Fibroblast of the conjunctiva (primary cell): ENCODE results near the gene PPP2R1A.
"Not testable (repeated sequence)": the region's sequence is repeated elsewhere in the genome, so short reads cannot be mapped to it uniquely, and the experiment has no call there.

Experiments used
- DNase-seq: peaks from one replicate; pipeline ENCODE4 v3.0.0-alpha.2; 2010; ENCODE audit warnings: low read depth

The PPP2R1A gene

GRCh38 chr19:52200755-52201391, 11.0 kb downstream of the PPP2R1A start:
- not testable (repeated sequence) for DNase-seq

DNA sequence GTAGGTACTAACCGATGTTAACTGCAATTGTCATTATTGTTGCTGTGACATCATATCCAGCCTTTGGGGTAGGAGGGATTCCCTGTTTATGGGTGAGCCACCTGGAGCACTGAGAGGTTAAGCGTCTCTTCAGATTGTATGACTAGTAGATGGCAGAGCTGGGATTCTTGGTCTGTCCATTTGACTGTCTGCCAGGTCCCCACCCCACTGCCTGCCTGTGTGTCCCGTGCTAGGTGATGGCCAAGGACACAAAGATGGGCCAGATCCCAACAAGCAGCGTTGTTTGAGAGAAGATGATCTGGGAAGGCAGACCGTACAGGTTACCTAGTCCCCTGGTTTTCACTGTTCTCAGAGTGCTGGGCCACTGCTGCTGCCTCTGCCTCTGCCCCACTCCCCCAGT, 16.6 kb downstream of the PPP2R1A start:
- no peak for DNase-seq

- no peak for DNase-seq
Observed at GRCh38 chr19:52211203-52211602, 21.4 kb downstream of the PPP2R1A start.

DNA sequence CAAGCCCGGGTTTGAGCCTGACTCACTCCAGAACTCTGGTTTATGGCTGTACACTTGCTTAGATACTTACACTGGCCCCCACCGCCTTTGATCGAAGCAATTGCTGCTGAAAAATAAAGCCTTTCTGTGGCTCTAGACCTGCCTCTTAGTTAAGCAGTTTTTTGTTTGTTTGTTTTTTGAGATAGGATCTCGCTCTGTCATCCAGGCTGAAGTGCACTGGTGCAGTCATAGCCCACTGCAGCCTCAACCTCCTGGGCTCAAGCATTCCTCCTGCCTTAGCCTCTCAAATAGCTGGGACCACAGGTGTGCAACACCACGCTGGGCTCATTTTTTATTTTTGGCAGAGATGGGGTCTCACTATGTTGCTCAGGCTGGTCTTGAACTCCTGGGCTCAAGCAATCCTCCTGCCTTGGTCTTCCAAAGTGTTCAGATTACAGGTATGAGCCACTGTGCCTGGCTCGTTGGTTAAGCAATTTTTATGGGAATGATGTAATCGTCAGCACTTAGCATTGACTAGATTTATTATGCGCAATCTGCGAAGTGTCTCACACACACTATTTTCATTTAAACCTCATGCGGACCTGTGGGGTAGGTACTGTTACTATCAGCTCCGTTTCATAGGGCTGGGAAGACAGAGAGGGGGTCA, 22.2 kb downstream of the PPP2R1A start:
- DNase-seq = no peak

- no peak for DNase-seq
Observed at GRCh38 chr19:52212572-52213255, 22.9 kb downstream of the PPP2R1A start.

GRCh38 chr19:52214241-52214640, 24.4 kb downstream of the PPP2R1A start:
- no peak for DNase-seq

- DNase-seq = no peak
Observed at GRCh38 chr19:52216401-52216800, 26.5 kb downstream of the PPP2R1A start.

GRCh38 chr19:52217576-52217975, 27.7 kb downstream of the PPP2R1A start:
- DNase-seq = no peak

- DNase-seq = no peak
Observed at GRCh38 chr19:52219611-52220010, 29.8 kb downstream of the PPP2R1A start.

DNA sequence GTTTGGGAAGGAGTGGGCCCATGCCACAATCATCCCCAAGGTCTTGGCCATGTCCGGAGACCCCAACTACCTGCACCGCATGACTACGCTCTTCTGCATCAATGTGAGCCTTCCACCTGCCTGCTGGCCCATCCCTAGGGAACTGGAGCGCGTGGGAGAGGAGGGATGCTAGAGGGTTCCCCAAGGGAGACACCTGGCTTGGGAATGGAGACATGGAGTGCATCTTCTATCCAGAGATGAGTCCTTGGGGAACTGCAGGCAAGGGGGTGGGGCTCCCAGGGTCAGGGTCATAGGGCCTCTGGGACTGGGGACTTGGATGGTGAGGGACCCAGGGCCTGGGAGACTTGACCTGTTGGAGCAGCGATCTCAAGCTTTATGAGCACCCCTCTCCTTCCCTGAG, 31.2 kb downstream of the PPP2R1A start:
- no peak for DNase-seq

- no peak for DNase-seq
Observed at GRCh38 chr19:52221831-52222375, 32.1 kb downstream of the PPP2R1A start.

GRCh38 chr19:52224211-52224610, 34.4 kb downstream of the PPP2R1A start:
- no peak for DNase-seq

- DNase-seq = no peak
Observed at GRCh38 chr19:52226652-52227051, 36.8 kb downstream of the PPP2R1A start.

- DNase-seq = no peak
Observed at GRCh38 chr19:52227196-52227940, 37.5 kb downstream of the PPP2R1A start.

- no peak for DNase-seq
Observed at GRCh38 chr19:52227980-52228379, 38.1 kb downstream of the PPP2R1A start.

DNA sequence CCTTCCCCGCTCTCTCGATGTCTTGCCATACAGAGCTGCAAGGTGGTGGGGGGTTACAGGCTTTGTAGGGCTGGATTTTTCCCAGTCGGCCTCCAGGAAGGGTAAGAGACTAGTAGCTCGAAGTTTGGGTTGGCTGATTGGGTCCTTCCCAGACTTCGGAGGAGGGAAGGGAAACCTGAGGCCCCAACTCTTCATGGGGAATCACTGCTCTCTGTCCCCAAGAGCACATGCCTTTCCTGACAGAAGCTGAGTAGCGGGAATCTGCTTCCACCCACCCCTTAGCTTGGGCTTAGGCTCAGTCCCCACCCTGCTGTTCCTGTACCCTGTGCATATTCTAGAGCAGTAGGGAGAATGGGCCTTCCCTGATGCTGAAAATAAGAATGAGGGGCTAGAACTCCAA, 39.7 kb downstream of the PPP2R1A start:
- DNase-seq = no peak

DNA sequence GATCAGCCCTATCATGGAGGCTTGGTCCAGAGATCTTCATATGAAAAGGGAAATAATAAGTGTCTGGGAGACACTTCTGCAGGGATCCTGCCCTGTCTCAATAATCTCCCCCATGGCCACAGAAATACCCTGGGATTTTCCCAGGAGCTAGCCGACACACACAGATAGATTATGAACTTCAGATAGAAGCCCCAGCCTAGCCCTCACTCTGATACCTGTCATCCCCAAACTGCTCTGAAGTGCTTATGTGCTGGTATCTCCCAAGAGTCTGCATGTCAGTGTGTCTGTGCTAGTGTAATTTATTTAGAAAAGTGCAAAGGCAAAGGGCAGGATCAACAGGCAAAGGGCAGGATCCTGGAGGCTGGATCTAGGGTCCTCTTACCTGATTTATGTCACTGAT, 40.8 kb downstream of the PPP2R1A start:
- no peak for DNase-seq

GRCh38 chr19:52231154-52231910, 41.5 kb downstream of the PPP2R1A start:
- no peak for DNase-seq

DNA sequence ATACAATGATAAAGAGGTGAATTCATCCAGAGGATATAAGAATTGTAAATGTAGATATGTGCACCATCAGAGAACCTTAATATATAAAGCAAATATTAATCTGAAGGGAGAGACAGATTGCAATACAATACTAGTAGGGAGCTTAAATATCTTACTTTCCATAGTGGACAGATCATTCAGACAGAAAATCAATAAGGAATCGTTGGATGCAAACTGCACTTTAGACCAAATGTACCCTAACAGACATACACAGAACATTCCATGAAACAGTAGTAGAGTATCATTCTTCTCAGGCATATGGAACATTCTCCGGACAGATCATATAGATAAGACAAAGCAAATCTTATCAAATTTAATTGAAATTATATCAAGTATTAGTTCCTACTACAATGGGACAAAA, 44.6 kb downstream of the PPP2R1A start:
- no peak for DNase-seq

GRCh38 chr19:52237197-52237596, 47.3 kb downstream of the PPP2R1A start:
- no peak for DNase-seq

GRCh38 chr19:52237771-52238400, 48.0 kb downstream of the PPP2R1A start:
- DNase-seq = peak; percentile 43
